Tibial nerve (tissue), 4 donors: Measurements from ENCODE around the gene KNL1.

Experiments used
- CTCF ChIP-seq, 5 experiments: fragments of 200-600 bp in 3 of 5; fragments of 450-650 bp in 2 of 5; sonication (generic) in 3 of 5; IDR thresholded peaks; one replicate each; pipeline ENCODE4 v1.5.1; 2016 to 2019; ENCODE audit warnings: antibody characterized with exemption in 5 of 5, mild to moderate bottlenecking in 3 of 5, moderate library complexity in 2 of 5
- EP300 ChIP-seq, 2 donors: sonication (generic); formaldehyde crosslinking; IDR thresholded peaks; one replicate each; pipeline ENCODE4 v1.6.1; 2017; ENCODE audit warnings: antibody characterized with exemption in 2 of 2, mild to moderate bottlenecking in 1 of 2

GRCh38 chr15:40618023-40618422, 24.0 kb downstream of the KNL1 start:
- TF ChIP-seq CTCF (IDR thresholded peaks at IDR 0.05) (no peak), EP300 (IDR thresholded peaks at IDR 0.05) (no peak)
